ENCODE data around the gene PLCH1. TPM values are rescaled to one million over a fixed set of nuclear protein-coding genes. Genes with fewer than 3 reads are reported as not detected.

Gene PLCH1
- total RNA-seq, 2 experiments from 2014 or later, result 0.06 TPM; not detected in 1

GRCh38 chr3:155742349-155742965 lies 2.4 kb downstream of the PLCH1 start:
- ChIA-PET CTCF (ENCODE audit: unreplicated experiment) (no interaction called here), POLR2A (no interaction called here)
- no peak for DNase-seq (ENCODE audit: low spot score)
- Histone ChIP-seq H3K9me3 (ENCODE audit: low read length) (no peaks in the 10 kb centered on the region), H2AFZ (ENCODE audit: low read length) (no peak overlapping the region), H3K79me2 (ENCODE audit: insufficient read depth, low read depth, low read length) (no peaks in the 10 kb centered on the region), H3K9me2 (ENCODE audit: insufficient read depth, low read length) (no peaks in the 10 kb centered on the region), H3K36me3 (ENCODE audit: insufficient read depth, low read length) (no peaks in the 10 kb centered on the region), H3K4me2 (ENCODE audit: low read length) (no peak overlapping the region), H3K27ac (ENCODE audit: low read depth, low read length, poor library complexity, severe bottlenecking) (no peak overlapping the region), H3K4me1 (ENCODE audit: insufficient read depth, low read length, poor library complexity, severe bottlenecking) (peaks cover 9% of the 10 kb centered on the region), H4K20me1 (ENCODE audit: insufficient read depth, low read length) (no peaks in the 10 kb centered on the region), H3K4me3 (ENCODE audit: low read depth, low read length, poor library complexity, severe bottlenecking) (no peak overlapping the region)
- no TSS peak for BruUV-seq (replicated peaks)
- TF ChIP-seq, protein P1, sequence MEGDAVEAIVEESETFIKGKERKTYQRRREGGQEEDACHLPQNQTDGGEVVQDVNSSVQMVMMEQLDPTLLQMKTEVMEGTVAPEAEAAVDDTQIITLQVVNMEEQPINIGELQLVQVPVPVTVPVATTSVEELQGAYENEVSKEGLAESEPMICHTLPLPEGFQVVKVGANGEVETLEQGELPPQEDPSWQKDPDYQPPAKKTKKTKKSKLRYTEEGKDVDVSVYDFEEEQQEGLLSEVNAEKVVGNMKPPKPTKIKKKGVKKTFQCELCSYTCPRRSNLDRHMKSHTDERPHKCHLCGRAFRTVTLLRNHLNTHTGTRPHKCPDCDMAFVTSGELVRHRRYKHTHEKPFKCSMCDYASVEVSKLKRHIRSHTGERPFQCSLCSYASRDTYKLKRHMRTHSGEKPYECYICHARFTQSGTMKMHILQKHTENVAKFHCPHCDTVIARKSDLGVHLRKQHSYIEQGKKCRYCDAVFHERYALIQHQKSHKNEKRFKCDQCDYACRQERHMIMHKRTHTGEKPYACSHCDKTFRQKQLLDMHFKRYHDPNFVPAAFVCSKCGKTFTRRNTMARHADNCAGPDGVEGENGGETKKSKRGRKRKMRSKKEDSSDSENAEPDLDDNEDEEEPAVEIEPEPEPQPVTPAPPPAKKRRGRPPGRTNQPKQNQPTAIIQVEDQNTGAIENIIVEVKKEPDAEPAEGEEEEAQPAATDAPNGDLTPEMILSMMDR (conservative IDR thresholded peaks at IDR 0.05; ENCODE audit: low read length), result no peak
- no peak for TF ChIP-seq EZH2phosphoT487 (IDR thresholded peaks at IDR 0.05; ENCODE audit: borderline replicate concordance, low read depth, low read length)
- intact Hi-C loops (cut with micrococcal nuclease; ENCODE audit: unreplicated experiment), result no loop called here

- H2AFZ ChIP-seq (ENCODE audit: low read length), result no peak overlapping the region
- POLR2A ChIA-PET, result interaction anchor here (0.6 kb wide), 2 partner anchors 9 to 30 kb away, joined by 3 to 5 read pairs; no protein-coding TSS in a partner anchor
- H3K4me2 ChIP-seq (ENCODE audit: low read length), result no peak overlapping the region
- no peaks in the 10 kb centered on the region for H4K20me1 ChIP-seq (ENCODE audit: insufficient read depth, low read length)
- H3K4me3 ChIP-seq (ENCODE audit: low read depth, low read length, poor library complexity, severe bottlenecking), result no peak overlapping the region
- TF ChIP-seq, protein P1 (conservative IDR thresholded peaks at IDR 0.05; ENCODE audit: low read length), result no peak
- no peak for TF ChIP-seq EZH2phosphoT487 (IDR thresholded peaks at IDR 0.05; ENCODE audit: borderline replicate concordance, low read depth, low read length)
- BruUV-seq (replicated peaks), result no TSS peak
- no peak overlapping the region for H3K27ac ChIP-seq (ENCODE audit: low read depth, low read length, poor library complexity, severe bottlenecking)
- intact Hi-C loops (cut with micrococcal nuclease; ENCODE audit: unreplicated experiment), result no loop called here
- H3K4me1 ChIP-seq (ENCODE audit: insufficient read depth, low read length, poor library complexity, severe bottlenecking), result peaks cover 9% of the 10 kb centered on the region
- H3K36me3 ChIP-seq (ENCODE audit: insufficient read depth, low read length), result no peaks in the 10 kb centered on the region
- CTCF ChIA-PET (ENCODE audit: unreplicated experiment), result no interaction called here
- no peak for DNase-seq (ENCODE audit: low spot score)
- H3K9me3 ChIP-seq (ENCODE audit: low read length), result no peaks in the 10 kb centered on the region
- no peaks in the 10 kb centered on the region for H3K79me2 ChIP-seq (ENCODE audit: insufficient read depth, low read depth, low read length)
- H3K9me2 ChIP-seq (ENCODE audit: insufficient read depth, low read length), result no peaks in the 10 kb centered on the region
These were observed 3.3 kb downstream of the PLCH1 start for GRCh38 chr3:155741603-155742002.

GRCh38 chr3:155741101-155741500 lies 3.8 kb downstream of the PLCH1 start:
- Histone ChIP-seq H4K20me1 (ENCODE audit: insufficient read depth, low read length) (no peaks in the 10 kb centered on the region), H3K4me1 (ENCODE audit: insufficient read depth, low read length, poor library complexity, severe bottlenecking) (peaks cover 9% of the 10 kb centered on the region), H3K36me3 (ENCODE audit: insufficient read depth, low read length) (no peaks in the 10 kb centered on the region), H3K4me3 (ENCODE audit: low read depth, low read length, poor library complexity, severe bottlenecking) (no peak overlapping the region), H3K4me2 (ENCODE audit: low read length) (no peak overlapping the region), H3K9me2 (ENCODE audit: insufficient read depth, low read length) (no peaks in the 10 kb centered on the region), H3K9me3 (ENCODE audit: low read length) (no peaks in the 10 kb centered on the region), H3K27ac (ENCODE audit: low read depth, low read length, poor library complexity, severe bottlenecking) (no peak overlapping the region), H2AFZ (ENCODE audit: low read length) (no peak overlapping the region), H3K79me2 (ENCODE audit: insufficient read depth, low read depth, low read length) (no peaks in the 10 kb centered on the region)
- CTCF ChIA-PET (ENCODE audit: unreplicated experiment), result no interaction called here
- POLR2A ChIA-PET, result interaction anchor here (0.6 kb wide), 1 partner anchor 9 kb away, joined by 5 read pairs; no protein-coding TSS in a partner anchor
- TF ChIP-seq, protein P1 (conservative IDR thresholded peaks at IDR 0.05; ENCODE audit: low read length), result no peak
- DNase-seq (ENCODE audit: low spot score), result no peak
- no TSS peak for BruUV-seq (replicated peaks)
- intact Hi-C loops (cut with micrococcal nuclease; ENCODE audit: unreplicated experiment), result no loop called here

Data from OCI-LY7 (cell line).